Hematopoietic multipotent progenitor cell treated with erythropoietin and hydrocortisone succinate and interleukin-3 and kit ligand, for 17 days (in vitro differentiated cells): Measurements from ENCODE around the gene OR7D2.
"Not testable (repeated sequence)": the region's sequence is repeated elsewhere in the genome, so short reads cannot be mapped to it uniquely, and the experiment has no call there.

Source experiments
- DNase-seq: peaks from one replicate; pipeline ENCODE4 v3.0.0-alpha.2; 2015; ENCODE audit warnings: low spot score

Gene OR7D2

DNA sequence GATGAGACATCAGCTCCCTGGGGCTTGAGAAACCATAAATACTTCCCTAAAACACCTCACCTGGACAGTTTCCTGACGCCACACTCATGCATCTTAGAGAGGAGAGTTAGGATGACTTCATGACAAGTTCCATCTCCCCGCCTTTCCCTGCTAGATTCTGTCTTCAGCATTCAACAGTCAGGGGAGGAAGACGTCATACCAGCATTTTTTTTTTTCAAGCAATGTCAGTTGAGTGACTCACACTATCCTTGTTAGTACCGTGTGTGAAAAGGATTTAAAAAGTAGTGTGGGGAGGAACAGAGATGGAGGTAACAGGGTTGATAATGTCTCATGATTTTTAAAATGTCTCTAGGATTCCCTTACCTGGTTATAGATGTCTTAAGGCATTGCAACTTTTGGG, at the start of gene OR7D2:
Gene OR7D2 (plus strand): TSS at position 79 of the 400 bp plus-strand sequence. CDS start 6,803 bp downstream, outside the sequence.
- no peak for DNase-seq

DNA sequence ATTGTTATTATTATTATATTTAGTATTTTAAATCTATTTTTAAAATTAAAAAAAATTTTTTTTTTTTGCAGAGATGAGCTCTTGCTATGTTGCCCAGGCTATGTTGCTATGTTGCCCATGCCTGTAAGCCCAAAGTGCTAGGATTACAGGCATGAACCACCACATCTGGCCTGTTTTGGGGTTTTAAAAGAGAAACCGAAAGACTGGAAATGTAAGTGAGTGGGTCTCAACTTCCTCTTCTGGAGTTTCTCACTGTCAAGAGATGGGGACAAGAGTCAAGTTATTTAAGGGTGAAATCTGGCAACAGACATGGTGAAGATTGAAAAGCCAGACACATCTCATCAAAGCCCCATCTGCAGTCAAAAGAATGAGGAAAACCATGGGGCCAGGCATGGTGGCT, 47.8 kb upstream of the OR7D2 start:
- DNase-seq = no peak

- no peak for DNase-seq
These were observed 46.4 kb upstream of the OR7D2 start for GRCh38 chr19:9132422-9132821.

DNA sequence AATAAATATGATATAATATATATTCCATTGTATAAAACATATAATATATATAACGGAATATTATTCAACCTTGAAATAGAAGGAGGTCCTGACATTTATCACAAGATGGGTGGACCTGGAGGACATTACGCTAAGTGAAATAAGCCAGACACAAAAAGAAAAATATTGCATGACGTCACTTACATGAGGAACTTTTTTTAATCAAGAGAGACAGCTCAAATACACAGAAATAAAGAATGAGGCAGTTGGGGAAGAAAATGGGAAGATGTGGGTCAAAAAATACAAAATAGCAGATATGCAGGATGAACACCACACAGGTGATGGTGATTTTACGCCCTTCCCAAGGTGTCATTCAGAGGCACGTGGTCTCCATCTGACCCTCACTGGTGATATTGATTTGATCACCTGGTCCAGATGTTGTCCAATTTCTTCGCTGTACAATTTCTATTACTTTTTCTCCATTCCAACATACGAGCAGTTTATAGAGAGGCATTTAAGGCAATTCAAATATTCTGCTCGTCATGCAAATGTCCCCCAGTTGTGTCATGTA, 39.1 kb upstream of the OR7D2 start:
- DNase-seq = no peak

GRCh38 chr19:9140159-9140874, 38.5 kb upstream of the OR7D2 start, which contains the start of gene ZNF317:
ZNF317 (plus strand) TSS chr19:9140397; CDS start chr19:9156017, 15,620 bp downstream.
- peak; percentile 96 for DNase-seq

DNA sequence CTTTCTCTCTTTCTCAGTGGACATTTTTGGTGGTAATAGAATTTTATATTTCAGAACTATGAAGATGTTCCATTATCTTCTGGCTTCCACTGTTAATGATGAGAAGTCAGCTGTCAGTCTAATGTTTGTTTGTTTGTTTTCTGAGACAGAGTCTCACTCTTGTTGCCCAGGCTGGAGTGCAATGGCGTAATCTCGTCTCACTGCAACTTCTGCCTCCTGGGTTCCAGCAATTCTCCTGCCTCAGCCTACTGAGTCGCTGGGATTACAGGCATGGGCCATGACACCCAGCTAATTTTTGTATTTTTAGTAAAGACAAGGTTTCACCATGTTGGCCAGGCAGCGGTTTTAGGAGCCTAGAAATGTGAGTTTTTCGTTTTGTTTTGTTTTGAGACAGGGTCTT, 33.9 kb upstream of the OR7D2 start:
- DNase-seq = no peak

GRCh38 chr19:9146882-9147281, 31.9 kb upstream of the OR7D2 start:
- no peak for DNase-seq

DNA sequence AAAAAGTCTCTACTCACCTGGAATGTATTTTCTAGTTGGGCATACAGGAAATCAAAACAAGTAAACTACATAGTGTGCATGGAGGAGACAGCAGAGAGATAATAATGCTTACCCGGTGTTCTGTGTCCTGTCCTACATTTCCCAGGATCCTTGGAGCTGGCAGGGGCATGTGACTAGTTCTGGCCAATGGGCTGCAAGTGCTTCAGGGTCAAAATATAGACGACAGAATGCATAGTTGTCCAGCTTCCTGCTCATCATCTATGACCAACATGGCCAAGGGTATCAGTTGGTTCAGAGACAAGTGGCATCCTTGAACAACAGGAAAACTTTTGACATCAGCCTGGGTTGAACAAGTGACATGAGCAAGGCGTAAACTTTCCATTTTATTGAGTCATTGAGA, 30.1 kb upstream of the OR7D2 start:
- DNase-seq = no peak

DNA sequence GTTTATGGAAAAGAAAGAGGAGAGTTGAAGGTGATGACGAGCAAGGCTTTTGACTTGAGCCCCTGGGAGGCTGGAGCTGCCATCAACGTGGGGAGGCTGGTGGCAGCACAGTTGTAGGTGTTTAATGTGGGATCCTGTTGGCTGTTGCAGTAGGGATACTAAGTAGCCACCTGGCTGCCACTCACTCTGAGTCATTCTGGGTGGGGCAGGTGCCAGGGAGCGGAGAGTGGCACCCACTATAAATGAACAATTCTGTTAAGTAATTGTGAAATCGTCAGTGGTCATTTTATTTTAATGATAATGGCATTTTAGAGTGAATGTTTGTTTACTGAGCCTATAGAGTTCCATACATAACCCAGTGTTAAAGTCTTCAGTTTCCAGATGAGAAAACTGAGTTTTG, 28.8 kb upstream of the OR7D2 start:
- no peak for DNase-seq

DNA sequence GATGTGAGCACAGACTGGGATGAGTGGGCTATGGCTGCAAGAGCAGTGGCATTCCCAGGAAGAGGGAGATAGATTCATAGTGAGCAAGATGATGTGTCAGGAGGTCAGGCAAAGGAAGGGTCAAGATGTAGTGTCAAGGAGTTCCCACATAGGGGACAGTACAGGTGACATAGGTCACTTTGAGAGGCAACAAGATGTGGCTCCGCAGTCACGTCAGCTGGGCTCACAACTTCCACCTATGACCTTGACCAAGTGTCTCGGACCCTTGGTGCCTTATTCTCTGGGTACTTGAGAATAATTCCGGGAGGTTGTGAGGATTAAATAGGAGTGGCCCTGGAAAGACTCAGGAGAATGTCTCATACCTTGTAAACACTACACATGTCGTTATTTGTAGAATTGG, 28.1 kb upstream of the OR7D2 start:
- DNase-seq = no peak

GRCh38 chr19:9151367-9151766, 27.4 kb upstream of the OR7D2 start:
- no peak for DNase-seq

- no peak for DNase-seq
These were observed 23.2 kb upstream of the OR7D2 start for GRCh38 chr19:9155591-9155990.

DNA sequence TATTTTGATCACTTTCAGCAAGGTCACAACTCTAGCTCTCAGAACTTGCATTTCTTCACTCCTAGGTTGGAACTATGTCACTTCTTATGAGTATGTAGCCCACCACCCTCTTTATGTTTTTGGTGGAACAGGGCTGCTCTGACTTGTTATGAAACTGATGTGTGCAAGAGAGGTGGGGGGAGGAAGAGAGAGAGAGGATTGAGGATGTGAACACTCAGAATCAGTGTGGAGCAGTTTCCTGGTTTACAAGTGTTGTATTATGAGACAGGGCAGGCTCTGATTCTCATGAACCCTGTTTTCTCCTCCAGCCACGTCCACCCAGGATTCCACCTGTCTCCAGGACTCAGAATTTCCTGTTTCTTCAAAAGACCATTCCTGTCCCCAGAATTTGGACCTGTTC, 22.5 kb upstream of the OR7D2 start:
- DNase-seq = no peak

DNA sequence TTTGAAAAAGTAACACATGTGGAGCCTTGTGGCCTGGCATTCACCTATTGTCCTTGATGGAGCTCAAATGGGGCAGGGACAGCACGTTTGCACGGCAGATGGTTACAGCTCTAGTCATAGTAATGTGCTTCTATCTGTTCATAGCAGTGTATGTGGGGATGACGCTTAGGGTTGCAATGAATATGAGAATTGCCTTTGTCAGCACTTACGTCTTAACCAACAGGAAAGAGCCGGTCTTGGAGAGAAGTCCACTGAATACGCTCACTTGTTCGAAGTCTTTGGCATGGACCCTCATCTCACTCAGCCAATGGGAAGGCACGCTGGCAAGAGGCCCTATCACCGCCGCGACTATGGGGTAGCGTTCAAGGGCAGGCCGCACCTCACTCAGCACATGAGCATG, 18.9 kb upstream of the OR7D2 start:
- DNase-seq = no peak

GRCh38 chr19:9161427-9161826, 17.4 kb upstream of the OR7D2 start:
- no peak for DNase-seq

GRCh38 chr19:9165261-9165660, 13.5 kb upstream of the OR7D2 start:
- no peak for DNase-seq

DNA sequence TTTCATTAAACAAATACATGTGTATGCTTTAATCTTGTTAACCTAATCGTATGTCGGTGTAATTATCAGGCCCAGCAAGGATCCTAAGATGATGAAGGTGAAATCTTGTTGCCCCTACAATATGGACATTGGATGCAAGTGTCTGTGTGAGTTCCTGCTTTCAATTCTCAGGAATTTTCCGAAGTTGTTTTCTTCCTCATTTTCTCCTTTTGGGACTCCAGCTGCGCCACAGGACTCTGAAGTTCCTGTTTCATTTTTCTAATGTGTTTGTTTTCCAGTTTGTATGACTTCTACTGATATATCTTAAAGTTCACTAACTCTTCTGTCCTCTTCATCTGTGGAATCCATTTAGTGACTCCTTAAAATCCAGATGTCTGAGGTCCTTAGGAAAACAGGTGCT, 11.9 kb upstream of the OR7D2 start:
- no peak for DNase-seq

DNA sequence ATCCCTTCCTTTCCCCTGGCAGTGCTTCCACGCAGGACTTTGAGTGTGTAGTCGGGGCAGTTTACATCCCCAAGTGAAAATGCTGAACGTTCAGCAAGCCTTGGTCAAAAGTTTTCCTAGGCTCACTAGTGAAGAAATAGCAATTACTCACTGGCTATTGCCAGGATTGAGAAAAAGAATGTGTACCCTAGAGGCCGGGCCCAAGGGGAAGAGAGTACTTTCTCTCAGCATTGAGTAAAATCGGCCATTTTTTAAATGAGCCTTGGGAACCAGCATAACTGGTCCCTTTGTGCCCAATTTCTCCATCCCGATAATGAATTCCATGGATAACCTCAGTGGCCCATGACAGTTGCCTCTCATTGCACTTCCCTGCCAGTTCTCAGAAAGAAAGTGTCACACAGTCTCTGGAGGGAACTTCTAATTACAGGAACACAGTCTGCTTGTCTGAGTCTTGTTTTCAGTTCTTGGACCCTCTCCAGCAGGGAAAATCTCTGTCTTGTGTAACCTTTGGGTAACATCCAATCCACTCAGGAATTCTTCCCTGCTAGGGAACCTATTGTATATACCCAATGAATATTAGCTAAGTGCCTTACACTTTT, 7.3 kb upstream of the OR7D2 start:
- no peak for DNase-seq

GRCh38 chr19:9175326-9175725, 3.5 kb upstream of the OR7D2 start:
- no peak for DNase-seq

DNA sequence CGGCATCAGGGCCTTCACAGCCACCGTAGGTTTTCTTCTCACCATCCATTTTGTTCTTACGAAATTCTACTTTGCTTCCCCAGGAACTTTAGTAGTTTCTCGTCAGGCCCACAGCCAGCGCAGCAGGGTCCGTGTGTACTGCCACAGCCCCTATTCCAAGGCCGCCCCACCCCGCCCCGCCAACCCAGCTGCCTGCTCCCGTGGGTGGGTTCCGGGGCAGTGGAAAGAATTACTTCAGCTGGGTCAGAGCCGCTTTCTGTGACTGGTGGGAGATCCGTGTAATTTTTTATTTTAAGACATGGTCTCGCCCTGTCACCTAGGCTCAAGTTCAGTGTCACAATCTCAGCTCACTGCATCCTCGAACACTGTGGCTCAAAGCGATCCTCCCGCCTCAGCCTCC, 4.2 kb downstream of the OR7D2 start:
- DNase-seq = no peak

DNA sequence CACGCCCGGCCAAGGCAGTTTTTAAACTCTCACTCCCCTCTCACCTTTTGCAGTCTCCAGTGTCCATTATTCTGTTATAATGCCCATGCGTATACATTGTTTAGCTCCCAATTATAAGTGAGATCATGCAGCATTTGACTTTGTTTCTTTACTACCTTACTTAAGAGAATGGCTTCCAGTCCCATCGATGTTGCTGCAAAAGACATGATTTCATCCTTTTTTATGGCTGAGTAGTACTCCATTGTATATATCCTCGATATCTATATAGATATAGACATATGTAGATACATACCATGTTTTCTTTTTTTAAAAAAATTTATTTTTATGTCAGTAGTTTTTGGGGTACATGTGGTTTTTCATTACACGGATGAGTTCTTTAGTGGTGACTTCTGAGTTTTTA, 8.4 kb downstream of the OR7D2 start:
- no peak for DNase-seq

DNA sequence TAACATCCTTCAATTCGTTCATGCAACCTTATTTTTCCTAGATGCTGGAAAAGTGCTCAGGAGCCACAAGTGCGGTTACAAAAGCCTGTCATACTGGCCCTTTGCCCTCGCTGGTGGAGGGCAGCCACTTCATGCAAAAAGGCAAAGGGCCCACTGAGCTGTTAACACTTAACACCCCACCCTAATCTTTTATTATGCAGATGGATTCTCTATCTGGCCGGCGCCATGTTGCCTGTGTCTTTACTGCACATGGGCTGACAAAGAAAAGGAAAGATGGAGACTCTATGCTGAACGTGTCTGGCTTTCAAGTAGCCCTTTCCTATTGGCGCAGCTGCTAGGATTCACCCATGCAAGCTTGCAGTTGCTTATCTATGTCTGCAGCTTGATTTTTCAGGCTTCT, 10.8 kb downstream of the OR7D2 start:
- DNase-seq = no peak

GRCh38 chr19:9198044-9198443, 19.3 kb downstream of the OR7D2 start:
- DNase-seq = not testable (repeated sequence)
